ENCODE data around the gene S1PR2.
"Not testable (repeated sequence)": the region's sequence is repeated elsewhere in the genome, so short reads cannot be mapped to it uniquely, and the experiment has no call there.

The S1PR2 gene

GRCh38 chr19:10252707-10253106 lies 21.6 kb upstream of the S1PR2 start:
- DNase-seq = no peak

- DNase-seq = peak; percentile 98
Measured at GRCh38 chr19:10251792-10252694, 20.9 kb upstream of the S1PR2 start, which contains the start of gene MRPL4. TSS of gene MRPL4 (plus strand) at chr19:10252214. CDS start at chr19:10252254, 40 bp downstream.

GRCh38 chr19:10246511-10246910 lies 15.4 kb upstream of the S1PR2 start:
- no peak for DNase-seq

GRCh38 chr19:10245189-10245939 lies 14.2 kb upstream of the S1PR2 start:
- no peak for DNase-seq

- no peak for DNase-seq
Measured at GRCh38 chr19:10243606-10244005, 12.5 kb upstream of the S1PR2 start.

GRCh38 chr19:10241826-10242449 lies 10.8 kb upstream of the S1PR2 start:
- not testable (repeated sequence) for DNase-seq

GRCh38 chr19:10238172-10238783 lies 7.1 kb upstream of the S1PR2 start:
- peak; percentile 94 for DNase-seq

GRCh38 chr19:10237702-10238101 lies 6.6 kb upstream of the S1PR2 start:
- no peak for DNase-seq

GRCh38 chr19:10235409-10235808 lies 4.3 kb upstream of the S1PR2 start:
- not testable (repeated sequence) for DNase-seq

- DNase-seq = no peak
Measured at GRCh38 chr19:10235003-10235402, 3.9 kb upstream of the S1PR2 start.

GRCh38 chr19:10233946-10234345 lies 2.8 kb upstream of the S1PR2 start:
- DNase-seq = no peak

- DNase-seq = no peak
Measured at GRCh38 chr19:10231612-10232228, 589 bp upstream of the S1PR2 start.

GRCh38 chr19:10230173-10230860 lies 814 bp downstream of the S1PR2 start:
- DNase-seq = peak; percentile 74

- DNase-seq = peak; percentile 54
Measured at GRCh38 chr19:10228920-10229319, 2.2 kb downstream of the S1PR2 start.

- no peak for DNase-seq
Measured at GRCh38 chr19:10228393-10228792, 2.7 kb downstream of the S1PR2 start.

- peak; percentile 69 for DNase-seq
Measured at GRCh38 chr19:10227026-10227971, 3.8 kb downstream of the S1PR2 start.

- peak; percentile 96 for DNase-seq
Measured at GRCh38 chr19:10226376-10227025, 4.6 kb downstream of the S1PR2 start.

GRCh38 chr19:10226021-10226375 lies 5.1 kb downstream of the S1PR2 start:
- no peak for DNase-seq

- DNase-seq = no peak
Measured at GRCh38 chr19:10224337-10224736, 6.8 kb downstream of the S1PR2 start.
